PC-9 (cell line): ENCODE measurements around the gene METTL17.
"Not testable (repeated sequence)": the region's sequence is repeated elsewhere in the genome, so short reads cannot be mapped to it uniquely, and the experiment has no call there.

ENCODE experiments used
- EZH2 ChIP-seq: fragments of 200-600 bp; sonication (generic); IDR thresholded peaks from 2 replicates; pipeline ENCODE4 v1.8.0; 2017; ENCODE audit warnings: antibody characterized with exemption, low read depth
- TF ChIP-seq, protein P1 (sequence below): fragments of 200-600 bp; sonication (generic); conservative IDR thresholded peaks from 2 replicates; pipeline ENCODE4 v1.6.1; 2017; ENCODE audit warnings: mixed run types, antibody characterized with exemption, mild to moderate bottlenecking, moderate library complexity

DNA sequence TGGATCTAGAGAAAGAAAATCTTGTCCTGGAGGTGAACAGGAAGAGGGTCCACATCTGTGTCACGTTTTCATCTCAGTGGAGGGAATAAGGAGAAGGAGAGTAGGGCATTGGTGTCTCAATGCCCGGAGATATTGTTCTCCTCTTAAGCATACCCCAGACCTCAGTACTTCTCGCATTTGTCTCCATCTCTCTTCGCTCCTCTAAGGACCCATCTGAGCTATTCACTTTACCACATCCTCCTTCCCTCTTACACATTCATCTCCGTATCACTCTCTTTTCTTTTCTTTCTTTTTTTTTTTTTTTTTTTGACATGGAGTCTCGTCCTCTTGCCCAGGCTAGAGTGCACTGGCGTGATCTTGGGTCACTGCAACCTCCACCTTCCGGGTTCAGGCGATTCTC lies 43.1 kb upstream of the METTL17 start:
- TF ChIP-seq, protein P1, sequence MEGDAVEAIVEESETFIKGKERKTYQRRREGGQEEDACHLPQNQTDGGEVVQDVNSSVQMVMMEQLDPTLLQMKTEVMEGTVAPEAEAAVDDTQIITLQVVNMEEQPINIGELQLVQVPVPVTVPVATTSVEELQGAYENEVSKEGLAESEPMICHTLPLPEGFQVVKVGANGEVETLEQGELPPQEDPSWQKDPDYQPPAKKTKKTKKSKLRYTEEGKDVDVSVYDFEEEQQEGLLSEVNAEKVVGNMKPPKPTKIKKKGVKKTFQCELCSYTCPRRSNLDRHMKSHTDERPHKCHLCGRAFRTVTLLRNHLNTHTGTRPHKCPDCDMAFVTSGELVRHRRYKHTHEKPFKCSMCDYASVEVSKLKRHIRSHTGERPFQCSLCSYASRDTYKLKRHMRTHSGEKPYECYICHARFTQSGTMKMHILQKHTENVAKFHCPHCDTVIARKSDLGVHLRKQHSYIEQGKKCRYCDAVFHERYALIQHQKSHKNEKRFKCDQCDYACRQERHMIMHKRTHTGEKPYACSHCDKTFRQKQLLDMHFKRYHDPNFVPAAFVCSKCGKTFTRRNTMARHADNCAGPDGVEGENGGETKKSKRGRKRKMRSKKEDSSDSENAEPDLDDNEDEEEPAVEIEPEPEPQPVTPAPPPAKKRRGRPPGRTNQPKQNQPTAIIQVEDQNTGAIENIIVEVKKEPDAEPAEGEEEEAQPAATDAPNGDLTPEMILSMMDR, result not testable (repeated sequence)
- not testable (repeated sequence) for TF ChIP-seq EZH2
